GM19035 (cell line): ENCODE results near the gene CER1.

ENCODE experiments used
- ATAC-seq: cut with Tn5 transposase; IDR thresholded peaks from one replicate; pipeline ENCODE4 v1.9.1; 2021; ENCODE audit not compliant: unreplicated experiment

CER1 gene, protein sequence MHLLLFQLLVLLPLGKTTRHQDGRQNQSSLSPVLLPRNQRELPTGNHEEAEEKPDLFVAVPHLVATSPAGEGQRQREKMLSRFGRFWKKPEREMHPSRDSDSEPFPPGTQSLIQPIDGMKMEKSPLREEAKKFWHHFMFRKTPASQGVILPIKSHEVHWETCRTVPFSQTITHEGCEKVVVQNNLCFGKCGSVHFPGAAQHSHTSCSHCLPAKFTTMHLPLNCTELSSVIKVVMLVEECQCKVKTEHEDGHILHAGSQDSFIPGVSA

DNA sequence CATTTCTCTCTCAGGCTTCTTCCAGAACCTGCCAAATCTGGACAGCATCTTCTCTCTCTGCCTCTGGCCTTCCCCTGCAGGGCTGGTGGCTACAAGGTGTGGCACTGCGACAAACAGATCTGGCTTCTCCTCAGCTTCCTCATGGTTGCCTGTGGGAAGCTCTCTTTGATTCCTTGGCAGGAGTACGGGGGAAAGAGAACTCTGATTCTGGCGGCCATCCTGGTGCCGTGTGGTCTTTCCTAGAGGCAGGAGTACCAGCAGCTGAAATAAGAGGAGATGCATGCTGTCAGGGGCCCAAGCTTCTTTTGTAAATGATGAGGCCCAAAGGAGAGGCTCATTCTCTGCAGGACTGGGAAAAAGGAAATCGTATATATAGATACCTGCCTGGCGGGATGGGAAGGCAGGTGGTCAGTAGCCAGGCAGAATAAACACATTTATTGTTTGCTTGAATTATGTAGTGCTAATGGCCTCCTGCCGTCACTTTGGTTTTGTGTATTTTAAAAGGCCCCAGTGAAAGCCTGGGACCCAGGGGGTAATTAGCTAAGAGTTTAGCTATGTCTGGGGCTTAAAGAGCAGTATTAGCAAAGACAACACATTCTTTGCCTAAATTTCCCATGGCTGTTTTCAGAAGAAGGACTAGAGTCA lies at the start of gene CER1:
Gene CER1 (minus strand): TSS at position 343 of the 645 bp plus-strand sequence. CDS start 61 bp downstream, at position 282.
- ATAC-seq = no peak

DNA sequence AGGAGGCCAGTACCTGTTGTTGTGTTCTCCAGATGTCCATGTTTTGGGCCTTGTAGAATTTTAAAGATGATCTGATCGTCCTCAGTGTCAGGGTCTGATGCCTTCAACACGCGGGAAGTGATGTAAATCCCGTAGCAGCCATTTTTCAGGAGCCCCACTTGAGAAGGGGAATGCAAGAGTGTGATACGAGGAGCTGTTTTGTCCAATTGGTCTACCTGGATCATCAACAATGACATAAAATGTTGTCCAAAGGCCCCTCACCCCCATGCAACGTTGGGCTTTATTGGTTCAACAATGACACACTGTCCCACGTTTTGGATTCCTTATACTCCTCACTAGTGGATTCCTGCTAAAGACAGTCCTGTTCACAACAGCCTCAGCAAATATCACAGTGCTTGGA lies 48.1 kb upstream of the CER1 start:
- no peak for ATAC-seq

DNA sequence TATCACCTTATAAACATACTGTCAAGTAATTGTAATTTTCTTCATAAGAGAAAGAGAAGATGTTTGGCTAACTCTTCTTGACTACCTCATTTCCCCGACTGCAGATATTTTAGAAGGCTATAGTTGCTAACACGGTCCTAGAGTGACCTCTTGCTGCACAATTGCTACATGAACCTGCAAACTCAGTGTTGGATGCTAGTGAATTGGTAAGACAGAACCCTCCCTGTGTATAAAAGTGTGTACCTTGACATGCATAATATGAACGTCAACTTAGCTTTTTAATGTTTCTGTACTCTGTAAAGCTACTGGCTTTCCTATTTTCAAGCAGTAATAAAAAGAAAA lies 46.7 kb upstream of the CER1 start:
- ATAC-seq = no peak

DNA sequence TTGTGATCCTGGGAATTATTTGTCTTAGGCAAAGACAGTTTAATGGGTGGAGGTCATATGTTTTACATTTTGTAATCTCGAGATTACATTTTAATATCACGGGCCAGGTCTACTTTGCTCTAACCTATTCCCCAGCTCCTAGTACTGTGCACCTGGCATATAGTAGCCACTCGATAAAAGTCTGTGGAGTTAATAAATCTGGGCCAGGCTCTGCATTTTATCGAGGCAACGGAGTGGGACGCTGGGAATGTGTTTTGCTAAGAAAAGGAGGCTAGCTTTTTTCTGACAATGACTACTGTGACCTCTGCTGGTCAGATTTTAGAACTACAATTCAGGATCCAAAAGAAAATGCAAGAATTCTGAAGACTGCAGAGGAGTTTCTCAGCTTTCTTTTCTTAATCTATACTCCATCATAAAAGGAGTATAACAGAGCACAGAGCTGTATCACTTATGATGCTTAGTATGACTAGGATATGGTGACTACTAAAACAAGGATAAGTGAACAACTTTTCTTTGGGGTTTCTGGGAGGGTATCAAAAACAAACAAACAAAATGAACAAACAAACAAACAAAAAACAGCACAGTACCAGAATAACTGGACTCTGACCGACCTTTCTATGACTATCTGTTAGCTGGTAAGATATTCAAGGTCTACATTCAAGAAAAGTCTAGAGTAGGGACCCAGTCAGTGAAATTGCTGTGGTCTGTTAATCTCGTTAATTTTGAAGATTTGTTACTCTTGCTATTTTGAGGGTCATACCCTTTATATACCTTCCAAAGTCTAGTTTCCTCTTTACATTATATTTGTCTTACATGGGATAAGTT lies 46.1 kb upstream of the CER1 start:
- ATAC-seq = no peak

DNA sequence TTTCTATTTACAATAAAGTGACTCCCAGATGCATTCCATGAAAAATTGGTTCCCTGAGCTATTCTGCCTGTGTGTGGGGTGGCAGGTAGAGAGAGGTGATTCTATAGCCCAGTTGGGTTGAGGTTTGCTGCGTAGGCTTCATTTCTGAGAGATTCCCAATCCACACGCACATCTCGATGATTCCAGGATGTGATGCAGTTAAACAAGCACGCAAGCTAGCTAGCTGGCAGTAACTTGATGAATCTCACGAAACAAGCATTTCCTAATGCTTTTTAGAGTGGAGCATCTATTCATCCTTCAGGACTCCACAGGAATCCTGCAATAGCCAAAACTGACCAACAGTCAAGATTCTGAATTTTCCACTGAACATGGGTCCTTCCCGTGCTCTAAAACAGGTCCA lies 43.8 kb upstream of the CER1 start:
- ATAC-seq = no peak

DNA sequence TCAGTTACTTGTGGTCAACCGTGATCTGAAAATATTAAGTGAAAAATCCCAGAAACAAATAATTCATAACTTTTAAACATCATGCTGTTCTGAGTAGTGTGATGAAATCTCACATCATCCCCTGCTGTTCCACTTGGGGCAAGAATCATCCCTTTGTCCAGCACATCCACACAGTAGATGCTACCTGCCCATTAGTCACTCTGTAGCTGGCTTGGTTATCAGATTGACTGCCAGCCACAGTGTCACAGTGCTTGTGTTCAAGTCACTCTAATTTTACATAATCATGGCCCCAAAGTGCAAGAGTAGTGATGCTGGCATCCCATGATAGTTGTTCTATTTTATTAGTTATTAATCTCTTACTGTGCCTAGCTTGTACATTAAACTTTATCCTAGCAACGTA lies 39.1 kb upstream of the CER1 start:
- ATAC-seq = no peak

DNA sequence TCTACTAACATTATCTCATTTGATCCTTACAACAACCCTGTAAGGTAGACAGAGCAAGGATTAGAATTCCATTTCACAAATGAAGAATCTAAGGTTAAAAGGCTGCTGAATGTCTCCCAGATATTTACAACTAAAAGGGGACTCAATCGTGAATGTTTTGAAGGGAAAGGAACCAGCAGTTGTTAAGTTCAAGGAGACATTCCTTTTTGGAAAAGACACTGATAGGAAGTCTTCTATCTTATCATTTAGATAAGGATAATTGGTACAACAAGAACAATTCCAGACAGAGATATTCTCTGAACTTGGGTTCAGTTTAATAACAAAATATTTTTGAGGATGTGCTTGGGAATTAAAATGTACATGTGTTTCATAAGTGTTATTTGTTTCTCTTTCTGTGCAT lies 37.5 kb upstream of the CER1 start:
- no peak for ATAC-seq

DNA sequence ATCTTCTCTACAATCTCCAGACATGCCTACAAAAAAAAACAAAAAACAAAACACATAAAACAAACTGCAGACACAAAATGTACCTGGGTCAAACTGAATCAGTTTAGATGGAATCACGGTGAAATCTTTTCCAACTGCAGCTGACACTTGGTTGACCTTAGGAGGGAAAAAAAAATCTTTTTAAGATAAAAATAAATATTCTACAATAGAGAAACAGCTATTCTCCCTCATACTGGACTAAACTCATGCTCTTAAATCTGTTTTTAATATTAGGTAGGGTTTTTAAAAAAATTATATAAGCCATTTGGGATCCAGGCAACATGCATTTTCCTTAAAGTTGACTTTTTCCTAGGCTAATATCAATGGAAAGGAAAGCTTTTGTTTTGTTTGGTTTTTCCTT lies 33.8 kb upstream of the CER1 start:
- ATAC-seq = no peak

DNA sequence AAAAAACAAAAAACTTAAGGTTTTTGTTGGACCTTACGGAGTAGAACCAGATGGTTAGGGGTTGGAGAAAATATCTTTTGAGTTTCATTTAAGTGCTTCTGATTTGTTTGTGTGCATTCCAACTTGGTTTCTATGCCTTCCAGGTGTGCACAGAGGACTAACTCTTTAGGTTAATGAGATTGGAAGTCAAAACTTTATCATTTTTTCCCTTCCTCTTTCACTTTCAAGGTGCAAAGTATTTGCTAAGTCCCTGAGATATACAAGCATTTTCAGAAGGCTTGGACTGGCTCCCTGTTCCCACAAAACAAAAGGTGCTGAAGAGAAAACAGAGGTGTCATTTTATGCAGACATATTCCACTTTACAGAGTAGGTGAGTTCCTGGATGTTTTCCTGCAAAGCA lies 30.3 kb upstream of the CER1 start:
- ATAC-seq = no peak

DNA sequence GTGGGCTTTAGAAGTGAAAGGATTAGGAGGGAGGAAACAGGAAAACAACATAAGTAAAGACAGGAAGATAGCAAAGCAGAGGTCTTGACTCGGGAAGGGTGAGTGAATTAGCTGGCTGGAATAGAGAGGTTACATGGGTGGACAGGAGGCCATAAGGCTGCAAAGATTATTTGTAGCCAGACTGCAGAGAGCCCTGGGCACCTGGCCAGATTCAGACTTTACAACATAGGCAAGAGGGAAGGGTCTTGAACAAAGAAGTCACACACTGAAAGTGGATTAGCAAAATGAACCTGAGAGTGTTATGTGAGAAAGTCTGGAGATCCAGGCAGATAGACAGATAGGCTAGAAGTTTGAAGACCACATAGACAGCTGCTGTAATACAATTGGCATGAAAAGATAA lies 29.7 kb upstream of the CER1 start:
- ATAC-seq = no peak

DNA sequence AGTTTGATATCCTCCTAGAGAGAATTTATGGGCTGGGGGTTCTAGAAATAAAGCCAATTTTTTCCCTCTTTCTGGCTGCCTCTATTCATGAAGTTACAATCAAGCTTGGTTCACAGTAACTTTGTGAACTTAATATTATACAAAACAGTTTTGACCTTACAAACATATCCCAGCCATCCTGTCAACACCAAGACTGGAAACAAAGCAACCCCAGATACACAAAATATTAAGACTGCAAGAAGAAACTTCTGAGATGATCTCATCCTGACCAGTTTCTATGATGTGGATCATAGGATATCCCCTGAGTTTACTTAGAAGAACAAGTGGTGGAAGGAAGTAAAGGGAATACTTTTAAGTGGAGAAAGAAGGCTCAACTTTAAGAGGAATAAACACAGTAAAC lies 28.3 kb upstream of the CER1 start:
- ATAC-seq = no peak

DNA sequence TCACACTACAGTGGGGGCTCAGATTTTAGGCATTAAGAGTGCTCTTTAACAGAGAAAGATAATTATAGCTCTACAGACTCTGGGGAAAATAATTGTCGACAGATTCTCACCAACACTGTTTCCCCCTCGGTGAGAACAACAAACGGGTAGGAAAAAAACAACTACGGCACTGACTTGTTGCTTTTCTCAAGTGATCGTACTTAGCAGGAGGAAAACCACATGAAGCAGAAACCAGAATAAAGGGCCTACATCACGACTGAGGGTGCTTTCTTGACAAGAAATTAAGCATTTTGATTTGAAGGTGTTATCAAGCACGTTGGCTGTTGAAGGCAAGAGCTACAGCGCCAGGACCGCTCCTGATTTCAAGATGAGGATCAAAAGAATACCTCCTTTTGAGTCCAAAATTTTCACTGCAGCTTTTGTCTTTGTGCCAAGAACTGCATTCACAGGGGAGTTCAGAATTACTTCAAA lies 27.2 kb upstream of the CER1 start:
- no peak for ATAC-seq

DNA sequence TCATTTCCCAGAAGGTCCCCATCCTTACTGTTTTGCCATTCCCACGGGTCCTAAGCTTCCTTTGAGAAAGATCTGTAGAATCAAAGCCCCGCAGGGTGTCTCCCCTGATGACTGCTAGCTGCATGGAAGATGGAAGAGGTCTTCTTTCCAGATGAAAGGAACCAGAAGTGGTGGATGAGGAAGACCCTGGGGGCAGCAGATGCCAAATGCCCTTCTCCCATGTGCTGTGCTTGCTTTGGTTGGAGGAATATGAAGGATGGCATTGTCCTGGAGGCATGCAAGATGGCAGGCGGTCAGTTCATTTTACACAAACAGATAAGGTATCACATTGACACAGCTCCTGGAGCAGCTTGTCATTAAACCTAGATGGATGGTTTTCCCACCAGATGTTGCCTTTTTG lies 25.8 kb upstream of the CER1 start:
- ATAC-seq = no peak

DNA sequence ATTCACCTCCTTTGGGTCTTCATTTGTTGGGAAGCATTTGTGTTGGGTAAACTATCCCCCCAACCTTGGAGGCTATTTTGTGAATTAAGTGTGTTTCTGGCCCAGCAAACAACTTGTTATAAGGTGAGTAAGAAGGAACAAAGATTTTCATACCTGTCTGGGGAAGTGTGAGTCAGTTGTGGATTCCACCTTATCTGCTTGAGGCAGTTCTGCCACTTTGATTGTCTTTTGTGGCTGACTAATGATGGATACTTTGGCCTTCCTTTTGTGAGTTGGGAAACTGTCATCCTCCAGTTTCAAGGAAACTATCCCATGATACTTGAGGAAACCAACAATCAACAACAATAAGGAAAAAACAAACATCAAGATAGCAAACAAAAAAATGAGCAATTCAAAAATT lies 24.6 kb upstream of the CER1 start:
- ATAC-seq = no peak

DNA sequence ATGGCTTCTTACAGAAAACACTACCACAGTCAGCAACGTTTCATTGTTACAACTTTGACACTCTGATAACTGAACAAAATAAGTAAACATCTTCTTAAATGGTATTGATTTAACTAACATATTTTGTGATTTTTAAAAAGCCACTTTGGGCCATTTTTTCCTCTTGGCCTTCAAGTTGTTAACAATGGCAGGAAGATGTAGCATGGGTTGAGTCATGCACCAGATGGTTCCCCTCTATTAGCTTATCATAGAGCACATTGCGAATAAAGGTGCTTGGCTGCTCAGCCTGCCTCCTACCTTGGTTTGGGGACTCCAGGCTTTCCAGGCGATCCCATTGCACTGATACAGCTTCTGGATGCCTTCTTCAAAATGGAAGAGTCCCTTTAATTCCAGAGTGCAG lies 24.1 kb upstream of the CER1 start:
- ATAC-seq = no peak

DNA sequence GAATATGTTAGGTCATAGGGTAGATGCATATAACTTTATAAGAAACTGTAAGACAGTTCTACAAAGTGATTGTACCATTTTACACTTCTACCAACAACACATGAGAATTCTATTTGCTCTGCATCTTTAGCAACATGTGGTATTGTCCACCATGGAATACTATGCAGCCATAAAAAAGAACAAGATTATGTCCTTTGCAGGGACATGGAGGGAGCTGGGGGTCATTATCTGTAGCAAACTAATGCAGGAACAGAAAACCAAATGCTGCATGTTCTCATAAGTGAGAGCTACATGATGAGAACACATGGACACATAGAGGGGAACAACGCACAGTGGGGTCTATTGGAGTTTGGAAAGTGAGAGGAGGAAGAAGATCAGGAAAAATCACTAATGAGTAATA lies 22.2 kb upstream of the CER1 start:
- ATAC-seq = no peak

DNA sequence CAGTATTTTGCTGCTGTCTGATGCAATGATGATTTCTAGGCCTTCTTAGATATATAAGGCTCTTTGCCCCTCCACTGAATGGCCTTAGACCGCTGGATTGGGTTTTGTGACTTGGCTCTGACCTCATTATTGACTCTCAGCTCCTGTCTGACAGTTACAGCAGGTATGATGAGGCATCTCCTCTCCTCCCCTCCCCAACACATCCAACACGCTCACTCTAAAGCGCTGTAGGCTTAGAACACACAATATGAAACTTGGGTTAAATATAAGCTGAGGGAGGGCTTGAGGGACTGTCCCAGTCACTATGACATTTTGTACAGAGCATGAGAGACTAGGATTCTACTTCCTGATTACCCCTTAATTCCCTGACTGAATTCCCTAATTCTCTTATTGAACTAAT lies 18.8 kb upstream of the CER1 start:
- no peak for ATAC-seq

DNA sequence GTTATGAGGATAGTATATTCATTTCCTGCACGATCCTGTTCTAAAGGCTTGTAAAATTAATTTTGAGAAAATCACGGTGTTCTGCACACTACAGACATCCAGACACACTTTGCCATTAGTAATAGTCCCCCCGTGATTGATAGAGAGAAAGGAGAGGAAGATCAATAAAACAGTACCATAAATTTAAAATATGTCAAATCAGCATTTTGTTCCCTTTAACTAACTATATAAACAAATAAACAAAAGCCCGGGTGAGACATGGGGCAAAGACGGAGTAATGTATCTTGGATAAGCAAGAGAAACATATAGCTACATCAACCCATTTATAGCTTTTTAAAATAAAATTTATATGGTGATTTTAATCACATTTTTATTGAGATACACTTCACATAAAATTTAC lies 10.6 kb upstream of the CER1 start:
- ATAC-seq = no peak

DNA sequence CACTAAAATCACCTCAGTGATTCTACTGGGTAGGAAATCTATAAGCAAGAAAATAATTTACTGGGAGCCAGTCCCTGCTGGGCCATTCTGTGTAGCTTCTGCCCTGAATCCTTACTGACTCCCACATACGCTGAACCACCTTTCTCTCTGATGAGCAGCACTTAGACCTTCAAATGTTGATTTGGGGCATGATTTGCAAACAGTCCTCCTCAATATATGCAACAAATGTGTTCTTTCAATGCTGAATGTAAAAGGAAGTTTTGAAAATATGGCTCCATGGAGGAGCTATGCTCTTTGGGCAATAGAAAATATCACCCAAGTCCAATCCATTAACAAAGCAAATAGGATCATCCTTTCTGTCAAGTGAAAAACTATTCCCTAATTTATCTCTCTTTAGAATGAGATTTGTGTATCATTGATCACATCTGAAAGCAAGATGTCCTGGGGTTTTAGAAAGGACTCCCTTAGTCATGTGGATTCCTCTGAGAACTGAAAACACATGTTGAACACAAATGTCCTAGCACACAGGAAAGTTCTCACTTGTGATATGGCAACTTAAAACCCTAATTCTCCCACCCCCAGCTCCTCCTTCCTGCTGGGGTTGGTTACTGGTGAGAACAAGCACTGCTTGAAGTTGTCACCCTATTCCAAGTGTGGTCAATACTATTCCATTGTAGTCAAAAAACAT lies 8.9 kb upstream of the CER1 start:
- ATAC-seq = no peak

DNA sequence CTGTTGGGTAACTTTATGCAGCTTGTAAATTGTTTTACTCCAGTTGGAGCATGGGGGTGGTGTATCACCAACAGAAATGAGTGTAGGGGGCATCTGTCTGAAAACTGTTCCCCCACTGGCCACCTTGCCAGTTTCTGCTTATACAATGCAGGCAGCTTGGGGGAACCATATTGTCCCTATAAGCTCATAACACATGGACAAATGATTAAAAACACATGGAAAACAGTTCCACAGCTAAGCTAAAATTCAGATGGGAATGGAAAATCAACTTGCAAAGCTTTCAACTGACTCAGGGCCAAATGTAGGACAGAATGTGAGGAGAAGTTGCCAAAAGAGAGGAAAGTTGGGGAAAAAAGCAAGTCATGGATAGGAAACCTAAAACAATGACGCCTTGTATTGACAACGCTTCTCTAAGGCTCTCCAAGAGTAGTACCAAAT lies 7.9 kb upstream of the CER1 start:
- ATAC-seq = no peak

DNA sequence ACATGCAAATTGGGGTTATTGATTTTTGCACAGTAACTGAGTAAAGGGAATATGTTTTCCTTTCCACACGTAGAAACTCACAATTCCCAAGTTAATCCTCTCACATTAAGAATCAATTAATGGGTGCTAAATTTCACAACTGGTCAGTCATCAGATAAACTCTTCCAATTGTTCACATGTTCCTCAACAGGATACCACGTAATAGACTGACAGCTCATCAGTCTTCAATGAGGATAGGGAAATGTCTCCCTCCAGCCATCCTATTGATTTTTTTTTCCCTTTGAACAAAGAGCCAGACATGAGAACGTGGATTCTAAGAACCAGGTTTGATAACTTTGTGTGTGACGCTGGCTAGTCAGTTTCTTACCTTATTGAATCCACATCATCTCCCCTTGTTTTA lies 768 bp upstream of the CER1 start:
- ATAC-seq = no peak
